RCC 7860 (cell line): ENCODE measurements around the gene COX10.

ENCODE experiments used
- DNase-seq: peaks from one replicate; pipeline ENCODE4 v3.0.0-alpha.2; 2015; ENCODE audit warnings: low spot score
- FAIRE-seq: peaks from 2 replicates; lab custom pipeline; 2012; peaks lifted over from hg19 to GRCh38; lab: Jason Lieb, UNC

The COX10 gene

GRCh38 chr17:14068542-14069250, 608 bp upstream of the COX10 start:
- DNase-seq, result no peak
- FAIRE-seq, result no peak

DNA sequence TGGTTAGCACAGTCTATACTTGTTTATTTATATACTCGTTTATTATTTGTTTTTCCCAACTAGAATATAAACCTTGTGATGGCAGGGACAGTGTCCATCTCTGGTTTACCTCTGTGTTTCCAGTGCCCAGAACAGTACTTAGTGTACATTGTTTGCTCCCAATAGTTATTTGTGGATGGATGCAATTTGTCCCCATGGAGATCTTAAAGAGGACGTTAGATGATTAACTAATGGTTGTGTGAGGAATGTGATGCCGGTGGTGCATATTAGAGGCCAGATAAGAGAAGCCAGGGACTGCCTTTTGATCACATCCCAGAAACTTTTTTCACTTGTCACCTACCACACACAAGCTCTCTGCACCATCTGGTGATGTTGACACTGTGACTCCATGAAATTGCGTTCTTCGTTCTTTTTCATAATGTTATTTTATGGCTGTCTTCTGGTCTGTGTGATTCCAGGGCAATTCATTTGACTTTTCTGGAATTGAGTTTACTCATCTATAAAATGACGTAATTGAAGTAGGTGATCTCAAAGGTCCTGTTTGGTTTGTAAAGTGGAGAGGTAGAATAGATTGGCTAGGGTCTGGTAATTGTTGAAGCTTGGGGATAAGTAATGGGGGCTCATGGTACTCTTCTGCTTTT, 1.2 kb downstream of the COX10 start:
- FAIRE-seq (no peak), DNase-seq (peak; percentile 37)

GRCh38 chr17:14072881-14073280, 3.6 kb downstream of the COX10 start:
- DNase-seq (no peak), FAIRE-seq (no peak)

GRCh38 chr17:14078027-14078426, 8.7 kb downstream of the COX10 start:
- DNase-seq (no peak), FAIRE-seq (no peak)

GRCh38 chr17:14080847-14081251, 11.5 kb downstream of the COX10 start:
- FAIRE-seq (no peak), DNase-seq (no peak)

GRCh38 chr17:14082848-14083247, 13.5 kb downstream of the COX10 start:
- DNase-seq, result no peak
- FAIRE-seq, result no peak

GRCh38 chr17:14084955-14085354, 15.7 kb downstream of the COX10 start:
- FAIRE-seq, result no peak
- no peak for DNase-seq

- FAIRE-seq (peak; percentile 14), DNase-seq (no peak)
Measured at GRCh38 chr17:14086189-14086588, 16.9 kb downstream of the COX10 start.

- no peak for DNase-seq
- no peak for FAIRE-seq
Measured at GRCh38 chr17:14089179-14089578, 19.9 kb downstream of the COX10 start.

DNA sequence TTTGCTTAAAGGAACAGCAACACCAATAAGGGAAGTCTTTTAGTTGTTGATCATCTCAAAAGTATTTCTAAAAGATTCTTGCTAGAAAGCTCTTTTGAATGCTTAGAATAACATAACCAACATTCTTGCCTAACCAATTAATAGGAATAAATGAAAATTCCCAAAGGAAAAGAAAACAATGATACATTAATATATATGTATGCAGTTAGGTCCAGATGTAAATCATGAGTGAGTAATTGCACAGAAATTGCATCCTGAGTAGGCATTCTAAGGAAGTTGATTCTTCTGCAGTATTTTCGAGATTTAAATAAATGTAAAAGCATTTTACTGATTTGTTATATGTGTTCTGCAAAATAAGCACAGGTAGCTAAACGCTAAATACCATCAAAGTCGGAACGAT, 22.1 kb downstream of the COX10 start:
- no peak for FAIRE-seq

GRCh38 chr17:14092808-14093207, 23.5 kb downstream of the COX10 start:
- FAIRE-seq (no peak), DNase-seq (no peak)

More for the DNA sequence above, 22.1 kb downstream of the COX10 start:
- DNase-seq, result no peak

DNA sequence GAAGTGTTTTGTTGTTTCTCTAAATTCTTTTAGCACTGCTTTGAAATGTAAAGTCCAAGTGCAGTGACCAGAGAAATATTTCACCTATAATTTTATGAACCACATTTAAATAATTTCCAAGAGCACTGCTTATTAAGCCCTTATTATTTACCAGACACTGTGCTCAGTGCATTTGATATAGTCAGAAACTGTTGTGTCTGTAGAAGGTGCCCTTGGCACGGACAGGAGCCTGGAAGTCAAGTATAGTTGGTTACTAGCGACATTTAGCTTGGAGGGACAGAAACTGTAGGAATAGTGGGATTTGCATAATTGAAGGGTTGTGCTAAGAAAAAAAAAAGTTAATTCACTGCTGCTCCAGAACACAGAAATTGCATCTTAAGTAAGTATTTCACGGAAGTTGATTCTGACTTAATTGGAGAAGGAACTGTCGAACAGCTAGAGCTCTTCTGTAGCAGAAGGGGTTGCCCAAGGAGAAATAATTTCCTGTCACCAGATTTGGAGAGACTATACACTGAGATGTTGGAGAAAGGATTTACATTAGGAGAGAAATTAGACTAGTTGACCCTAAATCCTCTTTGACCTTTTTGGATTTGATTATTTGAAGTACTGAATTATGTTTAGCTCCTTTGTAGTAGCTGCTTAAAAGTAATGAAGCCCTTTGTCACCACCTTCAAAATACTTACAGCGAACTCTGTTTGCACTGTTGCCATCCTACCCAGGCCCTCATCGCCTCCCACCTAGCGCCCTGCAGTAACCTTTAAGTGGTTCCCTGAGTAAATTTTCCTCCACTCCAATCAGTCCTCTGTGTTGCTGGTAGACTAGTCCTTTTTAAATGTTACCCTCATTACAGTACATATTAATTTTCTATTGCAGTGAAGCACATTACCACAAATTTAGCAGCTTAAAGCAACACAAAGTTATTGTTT, 25.6 kb downstream of the COX10 start:
- DNase-seq (no peak), FAIRE-seq (no peak)

DNA sequence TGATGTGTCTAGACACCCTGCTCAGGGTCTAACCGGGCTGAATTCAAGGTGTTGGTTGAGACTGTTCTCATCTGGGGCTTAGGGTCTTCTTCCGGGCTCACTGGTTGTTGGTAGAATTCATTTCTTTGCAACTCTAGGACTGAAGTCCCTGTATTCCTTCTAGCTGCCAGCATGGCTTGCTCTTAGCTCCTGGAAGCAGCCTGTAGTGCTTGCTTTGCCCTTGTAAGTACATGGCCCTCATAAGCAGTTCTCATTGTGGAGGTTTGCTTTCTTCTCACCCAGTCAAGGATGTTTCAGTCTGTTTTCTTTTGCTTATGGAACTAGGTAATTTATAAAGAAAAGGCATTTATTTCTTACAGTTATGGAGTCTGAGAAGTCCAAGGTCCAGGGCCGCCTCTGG, 26.3 kb downstream of the COX10 start:
- DNase-seq (no peak), FAIRE-seq (no peak)

GRCh38 chr17:14098246-14098645, 28.9 kb downstream of the COX10 start:
- DNase-seq (no peak), FAIRE-seq (no peak)

DNA sequence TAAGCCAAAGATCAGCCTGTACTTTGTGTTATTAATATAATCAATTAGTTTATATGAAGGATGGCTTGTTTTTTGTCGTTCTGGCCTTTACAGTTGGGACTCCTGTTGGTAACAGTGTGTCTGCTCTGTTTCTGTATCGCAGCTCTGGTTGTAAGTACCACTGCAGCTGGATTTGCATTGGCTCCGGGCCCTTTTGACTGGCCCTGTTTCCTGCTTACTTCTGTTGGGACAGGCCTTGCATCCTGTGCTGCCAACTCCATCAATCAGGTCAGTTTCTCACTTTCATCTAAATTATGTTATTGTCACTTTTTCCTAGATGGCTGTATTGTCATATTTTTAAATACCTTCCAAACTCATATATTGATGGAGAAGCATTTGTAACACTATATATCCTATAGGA, 32.7 kb downstream of the COX10 start:
- FAIRE-seq (no peak), DNase-seq (no peak)

GRCh38 chr17:14103836-14104235, 34.5 kb downstream of the COX10 start:
- FAIRE-seq (no peak), DNase-seq (no peak)

DNA sequence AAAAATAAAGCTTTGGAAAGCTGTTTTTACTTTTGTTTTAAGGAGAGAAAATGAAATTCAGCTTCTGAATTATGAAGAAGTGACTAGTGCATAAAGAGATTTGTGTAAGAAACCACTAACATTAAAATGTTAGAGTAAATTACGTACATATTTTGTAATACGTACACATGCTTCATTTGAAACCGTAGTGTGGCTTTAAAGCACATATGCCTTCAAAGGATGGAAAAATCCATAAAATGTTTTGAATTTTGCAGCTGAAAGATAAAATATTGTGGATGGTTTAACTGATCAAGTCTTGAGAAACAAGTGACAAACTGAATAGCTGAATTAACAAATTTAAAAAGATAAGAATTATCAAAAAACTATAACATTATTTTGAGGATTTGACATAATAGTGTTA, 35.4 kb downstream of the COX10 start:
- FAIRE-seq (no peak), DNase-seq (no peak)

DNA sequence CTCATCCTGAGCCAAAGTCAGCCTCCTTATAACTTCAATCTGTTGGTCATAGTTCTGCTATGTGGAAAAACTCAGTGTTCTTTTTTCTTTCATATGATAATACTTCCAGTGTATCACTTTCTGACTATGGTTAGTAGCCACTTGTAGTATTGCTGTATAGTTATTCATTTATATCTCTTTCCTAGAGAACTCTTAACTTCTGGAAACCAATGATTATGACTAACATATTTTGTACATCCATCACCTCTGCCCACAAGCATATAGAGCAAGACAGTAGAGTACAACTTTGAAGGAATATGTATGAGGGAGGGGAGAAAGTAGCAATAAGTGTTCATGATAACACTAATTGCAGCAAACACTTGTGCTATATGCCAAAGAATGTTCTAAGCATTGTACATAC, 38.6 kb downstream of the COX10 start:
- FAIRE-seq (no peak), DNase-seq (no peak)

GRCh38 chr17:14112407-14112806, 43.1 kb downstream of the COX10 start:
- FAIRE-seq, result no peak
- no peak for DNase-seq

GRCh38 chr17:14113137-14113536, 43.8 kb downstream of the COX10 start:
- FAIRE-seq (no peak), DNase-seq (no peak)

DNA sequence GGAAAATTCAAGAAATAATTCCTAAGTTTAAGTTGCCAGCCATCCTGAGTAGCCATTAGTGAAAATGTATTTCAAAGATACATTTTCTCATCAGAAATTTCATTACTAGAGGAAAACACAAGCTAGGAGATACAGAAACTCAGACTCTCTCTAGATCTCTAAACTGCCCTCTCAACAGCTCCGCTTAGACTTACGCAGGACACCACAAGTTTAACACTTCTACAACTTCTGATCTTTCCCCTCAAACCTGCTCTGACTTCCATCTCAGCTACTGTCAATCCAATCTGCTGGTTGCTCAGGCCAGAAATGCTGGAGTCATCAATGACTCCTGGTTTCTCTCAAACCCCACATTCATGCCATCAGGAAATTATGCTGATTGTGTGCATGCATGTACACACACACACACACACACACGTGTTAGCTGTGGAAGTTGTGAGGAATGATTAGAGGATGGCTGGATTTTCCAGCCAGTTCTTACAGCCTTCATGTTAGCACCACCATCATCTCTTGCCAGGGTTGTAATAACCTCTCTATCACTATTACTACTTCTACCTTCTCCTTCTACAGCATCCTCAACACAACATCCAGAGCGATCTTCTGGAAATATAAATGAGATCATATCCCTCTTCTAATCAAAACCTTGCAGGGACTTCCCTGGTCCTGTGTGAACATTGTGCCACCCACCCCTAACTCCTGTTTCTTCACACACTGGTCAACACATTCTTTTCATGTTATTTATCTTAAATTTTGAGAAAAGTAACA, 47.1 kb downstream of the COX10 start:
- DNase-seq (no peak), FAIRE-seq (no peak)
